Stimulated activated CD8-positive, alpha-beta memory T cell treated with anti-CD3 and anti-CD28 coated beads, Interleukin-7, amount 100 ng/mL, for 24 hours (primary cell): ENCODE measurements around the gene PPP1R9A.

ENCODE experiments used
- DNase-seq: peaks from one replicate; pipeline ENCODE4 v3.0.0-alpha.2; 2020; ENCODE audit warnings: low read depth

The PPP1R9A gene

DNA sequence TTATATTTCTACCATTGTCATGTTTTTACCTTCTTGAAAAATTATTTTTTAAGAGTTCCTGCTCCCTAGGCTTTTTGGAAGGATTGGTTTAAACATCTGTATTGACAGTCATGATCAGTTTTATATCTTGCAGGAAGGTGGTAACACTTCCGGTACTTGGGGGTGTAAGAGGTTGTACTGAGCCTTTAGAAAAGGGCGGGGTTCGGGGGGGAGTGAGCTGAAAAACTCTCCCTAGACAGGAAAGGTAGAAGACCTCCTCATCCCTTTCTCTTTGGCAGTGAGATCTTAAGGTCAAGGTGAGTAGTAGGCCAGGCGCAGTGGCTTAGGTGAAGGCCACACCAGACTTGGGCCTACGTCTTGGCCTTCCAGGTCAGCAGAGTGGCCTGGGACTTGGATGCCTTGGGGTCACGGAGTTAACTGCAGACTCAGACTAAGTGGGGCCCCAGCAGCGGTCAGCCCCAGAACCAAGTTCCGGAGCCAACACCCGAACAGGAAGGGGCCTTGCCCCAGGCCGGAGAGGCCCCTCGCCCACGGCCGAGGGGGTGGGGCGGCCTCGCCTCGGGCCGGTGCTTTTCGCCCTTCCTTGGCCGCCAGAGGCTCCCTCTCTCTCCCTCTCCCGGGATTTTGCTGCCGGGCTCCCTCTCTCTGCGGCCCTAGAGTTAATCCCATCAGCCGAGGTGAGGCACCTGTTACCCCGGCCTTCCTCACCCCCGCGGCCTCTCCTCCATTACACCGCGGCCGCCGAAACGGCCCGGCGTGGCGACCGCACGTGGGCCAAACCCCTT lies at the start of gene PPP1R9A:
Gene PPP1R9A, plus strand, starts transcription at position 569 of the 785 bp plus-strand sequence. CDS start 2,520 bp downstream, outside the sequence.
- DNase-seq, result no peak

DNA sequence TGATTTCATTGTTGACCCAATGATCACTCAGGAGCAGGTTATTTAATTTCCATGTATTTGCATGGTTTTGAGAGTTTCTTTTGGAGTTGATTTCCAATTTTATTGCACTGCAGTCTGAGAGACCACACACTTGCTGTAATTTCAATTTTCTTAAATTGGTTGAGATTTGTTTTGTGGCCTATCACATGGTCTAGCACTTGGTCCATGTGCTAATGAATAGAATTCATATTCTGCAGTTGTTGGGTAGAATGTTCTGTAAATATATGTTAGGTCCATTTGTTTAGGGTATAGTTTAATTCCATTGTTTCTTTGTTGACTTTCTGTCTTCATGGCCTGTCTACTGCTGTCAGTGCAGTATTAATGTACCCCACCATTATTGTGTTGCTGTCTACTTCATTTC lies 36.3 kb upstream of the PPP1R9A start:
- no peak for DNase-seq

DNA sequence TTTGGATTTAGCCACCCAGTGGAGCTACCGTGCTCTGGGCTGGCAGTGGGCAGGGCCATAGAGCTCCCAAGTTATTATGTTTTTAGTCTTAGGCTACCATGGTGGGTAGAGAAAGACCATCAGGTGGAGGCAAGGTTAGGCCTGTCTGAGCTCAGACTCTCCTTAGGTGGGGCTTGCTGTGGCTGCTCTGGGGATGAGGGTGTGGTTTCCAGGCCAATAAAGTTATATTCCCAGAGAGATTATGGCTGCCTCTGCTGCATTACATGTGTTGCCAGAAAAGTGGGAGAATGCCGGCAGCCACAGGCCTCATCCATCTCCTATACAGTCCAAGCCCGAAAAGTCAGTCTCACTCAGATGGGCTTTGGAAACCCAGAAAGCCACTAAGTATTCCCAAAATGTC lies 34.2 kb upstream of the PPP1R9A start:
- DNase-seq, result no peak

DNA sequence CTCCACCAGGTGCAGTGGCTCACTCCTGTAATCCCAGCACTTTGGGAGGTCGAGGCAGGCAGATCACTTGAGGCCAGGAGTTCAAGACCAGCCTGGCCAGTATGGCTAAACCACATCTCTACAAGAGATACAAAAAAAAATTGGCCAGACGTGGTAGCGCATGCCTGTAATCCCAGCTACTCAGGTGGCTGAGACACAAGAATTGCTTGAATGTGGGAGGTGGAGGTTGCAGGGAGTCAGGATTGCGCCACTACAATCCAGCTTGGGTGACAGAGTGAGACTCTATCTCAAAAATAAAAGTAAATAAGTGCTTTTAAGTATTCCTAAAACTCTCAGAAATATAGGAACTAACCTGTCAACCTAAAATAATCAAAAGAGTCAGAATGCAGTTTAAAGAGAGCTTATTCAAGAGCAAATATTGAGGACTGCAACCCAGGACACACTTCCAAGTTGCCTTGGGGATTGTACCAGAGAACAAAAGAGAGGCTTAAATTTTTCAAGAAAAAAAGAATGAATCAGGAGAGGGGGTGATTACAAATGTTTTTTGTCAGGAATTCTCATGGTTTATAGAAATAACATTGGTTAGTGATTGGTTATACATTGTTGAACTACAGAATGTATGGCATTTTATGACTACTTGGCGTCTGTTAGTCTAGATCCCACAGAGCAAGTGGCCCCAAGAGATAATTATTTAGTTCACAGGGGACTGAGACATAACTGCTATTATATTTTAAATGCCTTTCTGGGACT lies 33.2 kb upstream of the PPP1R9A start:
- DNase-seq, result no peak

DNA sequence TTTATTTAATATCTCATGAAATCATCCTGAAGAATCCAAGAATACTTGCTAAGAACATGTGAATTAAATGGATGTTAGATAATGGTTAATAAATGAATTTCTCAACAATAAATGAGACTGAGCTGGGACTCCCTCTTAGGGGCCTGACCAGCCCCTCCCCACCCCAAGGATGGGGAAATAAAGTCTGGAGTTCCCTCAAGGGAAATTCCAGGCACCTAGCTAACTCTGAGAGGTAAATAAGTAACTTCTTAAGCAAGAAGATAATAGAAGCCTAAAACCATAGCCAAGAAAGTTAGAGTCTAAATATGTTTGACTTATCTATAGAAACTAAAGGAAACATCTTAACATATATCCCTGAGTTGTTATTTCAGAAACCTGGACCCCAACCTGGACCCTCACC lies 32.2 kb upstream of the PPP1R9A start:
- no peak for DNase-seq

DNA sequence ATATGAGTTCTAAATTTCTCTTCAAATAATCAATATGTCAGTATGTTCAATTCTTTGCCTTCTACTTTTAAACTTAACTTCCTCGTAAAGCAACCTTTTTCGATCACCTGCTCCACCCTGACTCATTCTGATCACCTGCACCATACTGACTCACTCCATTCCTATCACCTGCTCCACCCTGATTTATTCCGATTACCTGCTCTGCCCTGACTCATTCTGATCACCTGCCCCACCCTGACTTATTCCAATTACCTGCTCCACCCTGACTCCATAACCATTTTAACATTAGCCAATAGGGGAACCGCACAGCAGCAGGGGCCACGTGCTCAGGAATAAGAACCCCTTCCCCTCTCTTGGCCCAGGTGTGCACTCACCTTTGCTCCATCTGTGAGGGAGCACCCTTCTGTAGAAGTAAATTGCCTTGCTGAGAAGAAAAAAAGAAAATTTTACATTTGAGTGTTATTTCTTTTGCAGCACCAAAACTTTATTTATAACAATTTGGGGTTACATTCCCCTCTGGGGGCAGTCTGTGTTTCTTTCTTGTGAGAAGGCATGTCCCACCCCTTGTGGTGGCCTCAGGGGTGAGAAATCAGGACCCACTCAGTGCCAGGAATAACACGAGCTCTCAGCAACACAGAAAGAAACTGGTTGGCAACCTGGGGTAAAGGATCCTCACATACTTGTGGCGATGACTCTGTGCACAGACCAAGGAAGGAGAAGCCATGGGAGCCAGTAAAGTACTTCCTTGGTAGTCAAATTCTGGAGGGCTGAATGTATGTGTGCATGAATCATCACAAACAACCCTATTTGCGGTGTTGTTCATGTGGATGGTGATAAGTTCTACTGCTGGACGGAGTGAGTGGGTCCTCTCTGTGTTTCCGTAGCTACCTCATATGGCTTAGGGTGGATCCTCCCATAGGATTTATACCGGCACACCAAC lies 29.4 kb upstream of the PPP1R9A start:
- no peak for DNase-seq

DNA sequence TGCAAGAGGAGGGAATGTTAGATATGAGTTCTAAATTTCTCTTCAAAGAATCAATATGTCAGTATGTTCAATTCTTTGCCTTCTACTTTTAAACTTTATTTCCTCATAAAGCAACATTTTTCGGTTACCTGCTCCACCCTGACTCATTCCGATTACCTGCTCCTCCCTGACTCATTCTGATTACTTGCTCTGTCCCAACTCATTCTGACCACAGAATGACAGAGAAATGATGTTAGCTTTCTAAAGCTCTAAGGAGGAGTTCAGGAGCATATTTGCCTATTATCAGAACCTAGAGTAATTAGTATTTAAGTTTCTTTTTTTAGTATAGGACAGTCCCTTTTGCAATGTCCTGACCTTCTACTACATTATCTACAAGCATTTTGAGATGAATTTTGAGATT lies 24.5 kb upstream of the PPP1R9A start:
- no peak for DNase-seq

DNA sequence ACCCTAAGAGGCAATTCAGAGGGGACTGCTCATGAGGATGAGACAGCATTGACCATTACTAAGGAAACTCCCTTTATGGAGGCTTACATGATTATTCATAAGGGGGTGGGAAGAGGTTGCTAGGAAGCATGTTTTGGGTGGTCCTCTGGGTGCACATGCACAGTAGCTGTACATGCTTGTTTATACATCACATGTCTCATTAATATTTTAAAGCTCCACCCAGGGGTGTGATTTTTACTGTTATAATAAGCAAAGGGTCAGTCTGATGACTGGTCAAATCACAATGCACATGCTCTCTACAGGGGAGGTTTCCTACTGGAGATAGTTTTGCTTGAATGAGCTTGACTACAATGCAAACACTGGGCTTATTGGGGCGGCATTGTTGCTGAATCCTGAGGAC lies 23.8 kb upstream of the PPP1R9A start:
- DNase-seq, result no peak

DNA sequence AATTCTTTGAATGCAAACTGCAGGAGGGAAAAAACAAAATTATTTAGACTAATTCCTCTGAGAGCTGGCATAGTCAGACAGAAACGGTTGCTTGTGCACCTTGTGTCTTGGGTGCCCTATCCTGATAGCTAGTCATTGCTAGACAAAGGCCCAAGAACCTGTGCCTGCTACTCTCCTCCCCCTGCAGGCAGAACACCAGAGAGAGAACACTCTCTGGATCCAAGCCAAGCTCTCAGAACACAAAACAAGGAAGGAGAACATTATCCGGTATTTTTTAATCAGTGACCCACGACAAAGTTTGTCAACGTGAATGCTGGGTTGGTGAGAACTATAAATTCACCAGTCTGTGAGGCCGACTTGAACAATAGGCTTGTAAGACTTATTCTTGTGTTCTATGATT lies 18.8 kb upstream of the PPP1R9A start:
- DNase-seq, result no peak

DNA sequence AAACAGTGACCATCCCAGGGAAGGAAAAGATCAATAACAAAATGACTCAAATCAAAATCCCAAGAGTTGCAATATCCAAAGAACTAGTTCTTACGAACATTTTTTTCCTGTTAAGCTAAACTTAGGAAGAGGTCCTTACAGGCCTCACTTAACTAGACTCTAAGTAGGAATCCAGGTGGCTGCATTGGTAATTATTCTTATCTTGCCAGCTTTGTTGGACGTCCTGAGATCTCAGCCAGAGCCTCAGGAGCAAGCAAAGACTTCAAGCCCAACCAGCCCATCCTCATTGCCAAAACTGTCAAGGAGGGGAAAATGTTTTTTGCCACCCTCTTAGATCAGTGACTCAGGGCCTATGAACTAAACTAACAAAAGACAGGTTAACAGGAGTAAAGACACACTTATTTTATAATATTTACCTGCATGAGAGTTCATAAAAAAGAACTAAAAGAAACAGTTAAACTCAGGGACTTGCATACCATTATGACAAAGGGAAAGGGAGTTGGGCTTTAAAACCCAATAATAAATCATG lies 18.3 kb upstream of the PPP1R9A start:
- DNase-seq, result no peak

DNA sequence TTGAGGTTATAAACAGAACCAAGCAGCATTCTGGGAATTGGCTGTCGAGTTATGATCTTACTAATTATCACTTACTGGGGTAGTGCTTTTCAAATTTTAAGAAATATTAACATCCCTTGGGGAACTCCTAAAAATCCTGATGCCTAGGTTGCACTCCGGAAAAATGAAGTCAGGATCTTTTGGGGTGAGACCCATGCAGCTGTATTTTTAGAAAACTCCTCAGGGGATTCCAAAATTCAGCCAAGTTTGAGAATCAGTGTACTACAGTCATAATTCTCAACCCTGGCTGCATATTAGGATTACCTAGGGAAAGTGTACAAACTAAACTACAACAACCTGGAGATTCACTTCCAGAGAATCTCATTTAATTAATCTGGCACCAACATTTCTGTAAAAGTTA lies 17.2 kb upstream of the PPP1R9A start:
- no peak for DNase-seq

DNA sequence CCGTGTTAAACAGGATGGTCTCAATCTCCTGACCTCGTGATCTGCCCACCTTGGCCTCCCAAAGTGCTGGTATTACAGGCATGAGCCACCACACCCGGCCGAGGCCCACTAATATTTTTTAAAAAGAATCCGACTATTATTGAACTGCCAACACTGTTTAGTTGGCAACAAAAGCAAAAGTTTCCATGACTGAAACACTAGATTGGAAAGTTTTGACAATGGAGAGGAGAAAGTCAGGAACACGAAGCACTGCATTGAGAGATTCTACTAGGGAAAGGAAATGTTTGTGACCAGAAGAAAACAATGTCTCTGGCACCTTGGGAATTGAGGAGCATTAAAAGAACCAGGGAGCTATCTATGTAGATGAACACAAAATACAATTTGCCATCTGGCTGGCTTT lies 13.7 kb upstream of the PPP1R9A start:
- no peak for DNase-seq

DNA sequence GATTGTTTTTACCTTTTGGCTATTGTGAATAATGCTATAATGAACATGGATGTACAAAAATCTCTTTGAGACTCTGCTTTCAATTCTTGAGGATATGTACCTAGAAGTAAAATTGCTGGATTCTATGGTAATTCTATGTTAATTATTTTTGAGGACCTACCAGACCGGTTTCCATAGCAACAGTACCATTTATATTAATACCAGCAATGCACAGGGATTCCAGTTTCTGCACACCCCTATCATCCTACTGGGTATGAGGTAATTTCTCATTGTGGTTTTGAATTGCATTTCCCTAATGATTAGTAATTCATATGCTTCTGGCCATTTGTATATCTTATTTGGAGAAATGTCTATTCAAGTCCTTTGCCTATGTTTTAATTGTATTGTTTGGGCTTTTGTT lies 9.9 kb upstream of the PPP1R9A start:
- DNase-seq, result no peak

DNA sequence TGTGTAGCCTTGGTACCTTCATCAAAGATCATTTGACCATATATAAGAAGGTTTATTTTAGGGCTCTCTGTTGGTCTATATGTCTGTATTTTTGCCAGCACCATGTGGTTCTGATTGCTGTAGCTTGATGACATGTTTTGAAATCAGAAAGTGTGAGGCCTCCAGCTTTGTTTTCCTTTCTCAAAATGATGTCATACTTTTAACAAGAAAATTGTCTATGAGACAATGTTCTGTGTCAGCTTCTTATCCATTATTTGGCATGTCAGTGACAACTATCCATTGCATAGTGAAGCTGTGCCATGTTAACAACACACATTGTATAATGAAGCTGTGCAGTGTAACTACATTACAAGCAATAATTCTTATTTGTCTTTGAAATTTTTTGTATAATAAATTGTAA lies 9.1 kb upstream of the PPP1R9A start:
- DNase-seq, result no peak

DNA sequence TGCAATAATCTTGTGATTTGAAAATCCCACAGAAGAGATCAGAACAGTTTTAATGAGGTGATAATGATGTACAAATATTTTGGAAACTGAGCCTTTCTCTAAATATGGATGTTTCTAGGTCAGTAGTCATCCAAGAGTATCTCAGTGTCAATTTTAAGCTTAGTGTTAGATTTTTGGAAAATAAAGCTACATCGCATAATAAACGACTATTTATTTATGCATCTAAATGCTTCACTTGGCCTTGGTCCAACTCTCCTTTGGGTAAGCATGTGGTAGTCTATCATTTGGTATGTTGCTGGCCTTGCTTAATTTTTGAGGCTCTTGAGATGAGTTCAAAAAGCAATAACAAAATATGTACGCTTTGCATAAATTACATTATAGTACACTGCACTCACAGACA lies 5.4 kb upstream of the PPP1R9A start:
- DNase-seq, result no peak

DNA sequence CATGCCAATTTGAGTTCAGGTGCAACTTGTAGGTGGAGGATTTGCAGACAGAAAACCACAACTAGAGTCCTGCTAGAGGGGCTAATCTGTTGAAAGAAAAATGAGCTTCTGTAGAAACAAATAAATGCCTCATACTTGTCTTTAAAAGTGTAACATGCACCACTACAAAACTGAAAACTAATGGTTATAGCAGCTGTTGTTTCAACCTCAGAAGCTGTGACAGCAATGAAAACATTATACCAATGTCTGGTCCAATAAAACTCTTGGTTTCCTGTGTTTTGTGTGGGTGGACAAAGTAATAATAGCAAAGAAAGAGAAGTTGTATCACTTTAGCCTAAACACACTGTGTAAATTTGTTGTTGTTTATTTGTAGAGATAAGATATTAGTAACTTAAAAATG lies 3.4 kb upstream of the PPP1R9A start:
- no peak for DNase-seq

DNA sequence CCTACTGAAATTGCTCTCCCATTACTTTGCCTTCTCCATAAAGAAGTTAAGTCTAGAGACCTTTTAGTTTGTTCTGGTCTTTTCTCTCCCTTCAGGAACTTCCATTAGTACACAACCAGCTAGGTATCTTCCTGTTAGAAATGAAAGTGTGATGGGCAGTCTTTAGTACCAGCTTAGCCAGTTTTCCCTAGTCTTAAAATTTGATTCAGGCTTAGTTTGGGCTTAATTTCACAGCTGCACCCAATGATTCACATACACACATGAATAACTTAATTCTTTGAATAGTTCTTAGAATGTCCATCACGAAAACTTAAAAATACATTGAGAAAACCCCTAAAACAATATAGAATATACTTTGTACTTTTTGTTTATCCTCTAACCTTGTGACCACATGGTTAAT lies 2.4 kb upstream of the PPP1R9A start:
- no peak for DNase-seq

DNA sequence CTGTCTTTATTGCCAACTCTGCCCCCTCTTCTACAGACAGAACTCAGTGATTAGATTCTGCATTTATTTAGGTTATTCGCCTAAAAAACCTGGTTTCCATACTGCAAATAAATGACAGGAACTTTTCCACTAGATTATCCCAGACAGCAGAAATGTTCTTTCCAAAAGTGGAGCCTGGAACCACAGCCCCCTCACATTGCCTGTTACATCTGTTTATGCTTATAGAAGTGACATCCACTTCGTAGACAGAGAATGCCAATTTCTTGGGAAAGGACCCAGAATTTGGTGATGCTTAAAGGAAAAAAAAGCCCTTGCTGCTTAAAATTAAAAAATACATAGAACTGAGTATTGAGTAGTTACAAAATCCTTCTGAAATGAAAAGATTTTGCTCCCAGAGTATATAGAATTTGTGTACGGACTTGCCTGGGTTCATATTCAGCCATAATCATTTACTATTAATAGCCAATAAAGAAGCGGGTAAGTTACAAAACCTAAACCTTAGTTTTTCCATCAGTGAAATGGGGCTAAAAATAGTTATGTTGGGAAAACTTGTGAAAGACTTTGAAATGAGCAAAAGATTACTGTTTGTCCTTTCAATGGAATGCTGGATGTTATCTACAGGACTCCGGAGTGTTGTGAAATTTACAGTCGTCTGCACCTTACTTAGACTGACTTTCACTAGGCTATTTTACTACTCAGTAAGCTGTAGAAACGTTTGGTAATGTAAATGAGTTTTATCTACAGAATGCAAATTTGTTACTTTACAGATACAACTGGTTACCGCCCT lies 1.1 kb upstream of the PPP1R9A start:
- DNase-seq, result no peak

DNA sequence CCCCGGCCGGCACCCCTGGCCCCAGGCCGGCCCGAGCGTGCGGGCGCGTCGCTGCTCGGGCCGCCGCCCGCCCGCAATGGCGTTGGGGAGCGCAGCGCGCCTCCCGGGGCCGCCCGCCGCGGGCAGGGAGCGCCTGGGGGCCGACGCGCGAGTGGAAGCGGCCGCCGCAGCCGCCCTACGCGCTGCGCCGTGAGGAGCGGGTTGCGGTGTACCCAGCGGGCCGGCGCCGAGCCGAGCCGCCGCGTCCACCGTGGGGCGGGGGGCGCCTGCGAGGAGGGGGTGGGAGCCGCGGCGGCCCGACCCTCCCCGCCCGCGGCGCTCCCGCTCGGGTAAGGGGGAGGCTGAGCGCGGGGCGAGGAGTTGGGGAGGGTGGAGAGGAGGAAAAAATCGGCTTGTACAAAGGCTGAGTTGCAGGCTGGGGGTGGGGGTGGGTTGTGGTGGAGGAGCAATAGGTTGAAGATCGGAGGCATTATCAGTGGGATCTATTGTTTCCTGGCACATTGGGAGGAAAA lies 473 bp downstream of the PPP1R9A start:
- DNase-seq, result no peak

DNA sequence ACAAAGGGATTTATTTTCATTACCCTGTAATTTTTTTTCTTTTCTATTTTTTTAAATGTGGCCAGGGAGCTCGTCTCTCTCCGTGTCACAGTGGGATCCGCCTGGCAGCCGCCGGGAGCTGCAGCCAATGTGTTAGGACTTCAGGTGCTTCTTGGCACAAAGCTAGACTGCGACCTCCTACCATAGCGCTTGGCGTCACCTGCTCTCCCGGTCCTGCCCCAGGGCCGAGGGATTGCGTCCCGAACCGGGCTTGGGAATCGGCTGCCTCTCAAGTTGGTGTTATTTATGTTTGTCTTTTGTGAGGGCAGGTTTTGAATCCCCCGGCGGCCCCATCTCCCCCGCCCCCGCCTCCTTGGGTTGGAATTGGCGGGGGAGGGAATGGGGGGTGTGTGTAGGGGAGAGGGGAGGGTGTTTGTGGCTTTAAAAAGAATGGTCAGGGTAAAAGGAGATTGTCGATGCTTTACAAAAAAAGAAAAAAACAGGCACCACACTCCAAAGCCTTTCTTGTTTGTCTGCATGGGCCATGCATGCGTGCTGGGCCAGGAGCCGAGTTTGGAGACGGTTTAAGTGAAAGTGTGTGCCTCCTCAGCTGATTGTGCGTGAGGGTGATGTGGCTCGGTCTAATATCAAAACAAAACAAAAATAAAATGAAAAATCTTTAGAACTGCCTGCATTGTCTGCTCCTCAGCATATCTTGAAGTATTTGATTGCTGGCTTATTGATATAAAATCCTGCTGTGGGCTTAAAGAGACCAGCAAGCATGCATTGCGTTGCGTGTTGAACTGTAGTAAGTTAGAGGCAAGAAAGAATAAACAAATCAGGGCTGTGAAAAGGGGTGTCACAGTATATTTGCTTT lies 1.2 kb downstream of the PPP1R9A start:
- DNase-seq, result no peak

DNA sequence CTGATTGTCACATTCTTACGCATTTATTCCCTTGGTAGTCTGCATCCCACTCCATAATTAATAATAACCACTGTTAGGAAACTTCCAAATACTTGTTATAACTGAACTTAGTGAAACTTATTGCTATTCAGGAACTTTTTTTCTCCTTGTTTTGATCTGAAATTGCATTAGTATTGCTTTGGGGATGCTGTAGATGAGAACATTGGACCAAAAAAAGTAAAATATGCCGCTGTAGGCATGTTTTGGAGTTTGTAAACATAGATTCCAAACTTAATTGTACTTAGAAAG lies 1.7 kb downstream of the PPP1R9A start:
- no peak for DNase-seq
